NB4 (cell line): ENCODE measurements around the gene GALNT2.

Experiments
- CTCF ChIP-seq: IDR thresholded peaks from one replicate; pipeline ENCODE4 v1.5.1; 2012; ENCODE audit warnings: low read depth, low read length
- POLR2A ChIP-seq: IDR thresholded peaks from 2 replicates; pipeline ENCODE4 v1.6.1; 2011; ENCODE audit warnings: mild to moderate bottlenecking; ENCODE audit not compliant: insufficient read length; ENCODE audit errors: extremely low read depth

GRCh38 chr1:230145505-230145899 lies 78.5 kb downstream of the GALNT2 start:
- TF ChIP-seq CTCF, result no peak
- no peak for TF ChIP-seq POLR2A
